PC-3 (cell line): Measurements from ENCODE around the gene FGD4. TPM values are rescaled to one million over a fixed set of nuclear protein-coding genes. Genes with fewer than 3 reads are reported as not detected.

Experiments used
- ATAC-seq: fragments of 200-7000 bp; cut with Tn5 transposase; 2 replicates; pipeline ENCODE4 v1.9.1; 2020; ENCODE audit warnings: mild to moderate bottlenecking, moderate library complexity
- BruUV-seq: library from RNA; stranded (reverse); fragments of 400-500 nt; replicated peaks from 2 replicates; lab custom pipeline; 2021; lab: Mats Ljungman, UMichigan
- CTCF ChIA-PET: fragments of 300-600 bp; sonication (Branson Sonifier 250); formaldehyde crosslinking; loops from one replicate; lab custom pipeline; 2022; ENCODE audit warnings: antibody characterized with exemption; lab: Charles Lee
- POLR2A ChIA-PET: fragments of 300-600 bp; sonication (Branson Sonifier 250); formaldehyde crosslinking; loops from one replicate; lab custom pipeline; 2022; ENCODE audit warnings: antibody characterized with exemption; ENCODE audit not compliant: unreplicated experiment; lab: Charles Lee
- DNase-seq: peaks from one replicate; pipeline ENCODE4 v3.0.0-alpha.2; 2015
- H2AFZ ChIP-seq: fragments of 300-600 bp; sonication (generic); 2 replicates; pipeline ENCODE4 v1.6.0; 2016; ENCODE audit warnings: antibody characterized with exemption, low read length
- H3F3A ChIP-seq: fragments of 300-600 bp; sonication (generic); one replicate; pipeline ENCODE4 v1.6.0; 2017; ENCODE audit warnings: antibody characterized with exemption, low read length, control low read depth, mild to moderate bottlenecking; ENCODE audit not compliant: unreplicated experiment
- H3K27ac ChIP-seq: fragments of 300-600 bp; sonication (generic); 2 replicates; pipeline ENCODE4 v1.5.1; 2016; ENCODE audit warnings: mild to moderate bottlenecking, low read length
- H3K27me3 ChIP-seq: fragments of 300-600 bp; sonication (generic); 2 replicates; pipeline ENCODE4 v1.6.1; 2016; ENCODE audit warnings: low read length, mixed read lengths
- H3K36me3 ChIP-seq: fragments of 300-600 bp; sonication (generic); 2 replicates; pipeline ENCODE4 v1.6.1; 2016; ENCODE audit warnings: low read depth, mixed run types, low read length, mixed read lengths
- H3K4me1 ChIP-seq: fragments of 300-600 bp; sonication (generic); 2 replicates; pipeline ENCODE4 v1.5.1; 2016; ENCODE audit warnings: low read length; ENCODE audit not compliant: insufficient read depth
- H3K4me2 ChIP-seq: fragments of 300-600 bp; sonication (generic); 2 replicates; pipeline ENCODE4 v1.6.0; 2016; ENCODE audit warnings: low read length
- H3K4me3 ChIP-seq: fragments of 300-600 bp; sonication (generic); 2 replicates; pipeline ENCODE4 v1.5.1; 2016; ENCODE audit warnings: mild to moderate bottlenecking, low read length, mixed read lengths
- H3K79me2 ChIP-seq: fragments of 300-600 bp; sonication (generic); 2 replicates; pipeline ENCODE4 v1.6.1; 2017; ENCODE audit warnings: low read length, mixed read lengths
- H3K9ac ChIP-seq: fragments of 300-600 bp; sonication (generic); 2 replicates; pipeline ENCODE4 v1.6.0; 2016; ENCODE audit warnings: mild to moderate bottlenecking, low read length
- H3K9me2 ChIP-seq: fragments of 300-600 bp; sonication (generic); replicated peaks from 2 replicates; pipeline ENCODE4 v1.6.1; 2016; ENCODE audit warnings: mixed run types, low read length, mixed read lengths
- H3K9me3 ChIP-seq: fragments of 300-600 bp; sonication (generic); 2 replicates; pipeline ENCODE4 v1.6.1; 2016; ENCODE audit warnings: low read length, mixed read lengths
- H4K20me1 ChIP-seq: fragments of 300-600 bp; sonication (generic); 2 replicates; pipeline ENCODE4 v1.6.1; 2016; ENCODE audit warnings: low read length, mixed read lengths
- EZH2 ChIP-seq: fragments of 300-600 bp; sonication (generic); IDR thresholded peaks from one replicate; pipeline ENCODE4 v1.6.1; 2017; ENCODE audit warnings: antibody characterized with exemption, mild to moderate bottlenecking, low read length; ENCODE audit not compliant: unreplicated experiment
- EZH2phosphoT487 ChIP-seq: fragments of 300-600 bp; sonication (generic); IDR thresholded peaks from 2 replicates; pipeline ENCODE4 v1.6.1; 2018; ENCODE audit warnings: mild to moderate bottlenecking, antibody characterized with exemption, low read length, borderline replicate concordance
- intact Hi-C: fragments of 100-400 bp; cut with micrococcal nuclease; formaldehyde crosslinking; loops from 2 replicates; pipeline ENCODE4 v1.9.0; 2023
- total RNA-seq: library from RNA; depleted of rRNA; stranded (reverse); fragments of >200 nt; gene quantifications from 2 replicates; pipeline ENCODE4 v1.2.3, GENCODE V29; 2014
- TF ChIP-seq, protein P1 (sequence below): fragments of 300-600 bp; sonication (generic); conservative IDR thresholded peaks from 2 replicates; pipeline ENCODE4 v1.5.1; 2017; ENCODE audit warnings: antibody characterized with exemption, low read depth, mild to moderate bottlenecking, low read length

The FGD4 gene
- total RNA-seq, 1 experiment from 2014 or later, result 3.9 TPM

DNA sequence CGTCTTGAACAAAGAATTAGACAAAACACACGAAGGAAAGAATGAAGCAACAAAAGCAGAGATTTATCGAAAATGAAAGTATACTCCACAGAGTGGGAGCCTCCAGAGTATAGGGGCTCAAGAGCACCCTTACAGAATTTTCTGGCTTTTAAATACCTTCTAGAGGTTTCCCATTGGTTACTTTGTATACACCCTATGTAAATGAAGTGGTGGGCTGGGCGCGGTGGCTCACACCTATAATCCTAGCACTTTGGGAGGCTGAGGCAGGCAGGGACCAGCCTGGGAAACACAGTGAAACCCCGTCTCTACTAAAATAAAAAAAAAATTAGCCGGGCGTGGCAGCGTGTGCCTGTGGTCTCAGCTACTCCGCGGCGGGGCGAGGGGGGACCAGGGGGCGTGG, 266.7 kb downstream of the FGD4 start:
- H3K79me2 ChIP-seq, result no peaks in the 10 kb centered on the region
- no peaks in the 10 kb centered on the region for H4K20me1 ChIP-seq
- peak; percentile 60 for ATAC-seq
- 0 out of 2 replicates have a peak, but pooled peaks cover 6% of the 10 kb centered on the region for H3K9me3 ChIP-seq
- H2AFZ ChIP-seq, result peak overlapping the region; percentile 92
- no peak overlapping the region for H3K9ac ChIP-seq
- CTCF ChIA-PET, result no interaction called here
- intact Hi-C loops, result no loop called here
- no peaks in the 10 kb centered on the region for H3K9me2 ChIP-seq
- no peaks in the 10 kb centered on the region; the same call in 1 of the 2 replicates for H3K4me1 ChIP-seq
- no peak for DNase-seq
- H3F3A ChIP-seq, result no peaks in the 10 kb centered on the region
- POLR2A ChIA-PET, result no interaction called here
- TF ChIP-seq, protein P1, sequence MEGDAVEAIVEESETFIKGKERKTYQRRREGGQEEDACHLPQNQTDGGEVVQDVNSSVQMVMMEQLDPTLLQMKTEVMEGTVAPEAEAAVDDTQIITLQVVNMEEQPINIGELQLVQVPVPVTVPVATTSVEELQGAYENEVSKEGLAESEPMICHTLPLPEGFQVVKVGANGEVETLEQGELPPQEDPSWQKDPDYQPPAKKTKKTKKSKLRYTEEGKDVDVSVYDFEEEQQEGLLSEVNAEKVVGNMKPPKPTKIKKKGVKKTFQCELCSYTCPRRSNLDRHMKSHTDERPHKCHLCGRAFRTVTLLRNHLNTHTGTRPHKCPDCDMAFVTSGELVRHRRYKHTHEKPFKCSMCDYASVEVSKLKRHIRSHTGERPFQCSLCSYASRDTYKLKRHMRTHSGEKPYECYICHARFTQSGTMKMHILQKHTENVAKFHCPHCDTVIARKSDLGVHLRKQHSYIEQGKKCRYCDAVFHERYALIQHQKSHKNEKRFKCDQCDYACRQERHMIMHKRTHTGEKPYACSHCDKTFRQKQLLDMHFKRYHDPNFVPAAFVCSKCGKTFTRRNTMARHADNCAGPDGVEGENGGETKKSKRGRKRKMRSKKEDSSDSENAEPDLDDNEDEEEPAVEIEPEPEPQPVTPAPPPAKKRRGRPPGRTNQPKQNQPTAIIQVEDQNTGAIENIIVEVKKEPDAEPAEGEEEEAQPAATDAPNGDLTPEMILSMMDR, result no peak
- TF ChIP-seq EZH2phosphoT487 (no peak), EZH2 (no peak)
- H3K4me3 ChIP-seq, result peak overlapping the region; percentile 73
- H3K36me3 ChIP-seq, result no peaks in the 10 kb centered on the region
- no peaks in the 10 kb centered on the region for H3K27me3 ChIP-seq
- peak overlapping the region; percentile 83 for H3K4me2 ChIP-seq
- BruUV-seq, result no TSS peak
- no peak overlapping the region for H3K27ac ChIP-seq

DNA sequence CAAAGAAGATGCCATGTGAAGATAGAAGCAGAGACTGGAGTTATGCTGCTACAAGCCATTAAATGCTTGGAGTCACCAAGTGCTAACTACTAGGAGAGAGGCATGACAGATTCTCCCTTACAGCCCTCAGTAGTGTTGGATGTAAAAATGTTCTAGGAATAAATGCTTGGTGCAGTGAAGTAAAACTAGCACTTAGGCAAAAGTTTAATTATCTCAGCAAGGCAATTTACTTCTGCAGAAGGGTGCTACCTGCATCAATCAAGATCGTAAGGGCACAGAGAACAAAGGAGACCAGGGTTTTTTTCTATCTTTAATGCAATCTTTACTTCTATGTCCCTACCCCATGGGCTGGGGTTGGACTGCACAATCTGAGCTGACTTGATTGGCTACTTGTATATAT, 270.2 kb downstream of the FGD4 start:
- intact Hi-C loops, result no loop called here
- POLR2A ChIA-PET, result no interaction called here
- no peaks in the 10 kb centered on the region for H3K79me2 ChIP-seq
- H4K20me1 ChIP-seq, result no peaks in the 10 kb centered on the region
- 0 out of 2 replicates have a peak, but pooled peaks cover 6% of the 10 kb centered on the region for H3K9me3 ChIP-seq
- H2AFZ ChIP-seq, result no peak overlapping the region
- H3K4me1 ChIP-seq, result no peaks in the 10 kb centered on the region; the same call in 1 of the 2 replicates
- H3K36me3 ChIP-seq, result no peaks in the 10 kb centered on the region
- ATAC-seq (no peak), DNase-seq (no peak)
- CTCF ChIA-PET, result no interaction called here
- BruUV-seq, result no TSS peak
- H3K27me3 ChIP-seq, result no peaks in the 10 kb centered on the region
- no peak overlapping the region for H3K27ac ChIP-seq
- no peaks in the 10 kb centered on the region for H3K9me2 ChIP-seq
- no peak overlapping the region for H3K4me2 ChIP-seq
- H3F3A ChIP-seq, result no peaks in the 10 kb centered on the region
- no peak overlapping the region for H3K4me3 ChIP-seq
- TF ChIP-seq, protein P1, result no peak
- no peak for TF ChIP-seq EZH2
- TF ChIP-seq EZH2phosphoT487, result no peak
- H3K9ac ChIP-seq, result no peak overlapping the region
